LNCaP clone FGC (cell line): ENCODE measurements around the gene EGLN1.

Source experiments
- DNase-seq: peaks from one replicate; pipeline ENCODE4 v3.0.0-alpha.2; 2011; ENCODE audit warnings: low read depth
- H3K4me3 ChIP-seq: 2 replicates; pipeline ENCODE4 v1.5.1; 2011; ENCODE audit warnings: mild to moderate bottlenecking, low read depth, low read length, control low read depth
- TF ChIP-seq, protein P1 (sequence below): IDR thresholded peaks from 2 replicates; pipeline ENCODE4 v1.5.1; 2012; ENCODE audit warnings: mild to moderate bottlenecking; ENCODE audit not compliant: control insufficient read depth, insufficient read depth; ENCODE audit errors: extremely low read depth

Gene EGLN1

DNA sequence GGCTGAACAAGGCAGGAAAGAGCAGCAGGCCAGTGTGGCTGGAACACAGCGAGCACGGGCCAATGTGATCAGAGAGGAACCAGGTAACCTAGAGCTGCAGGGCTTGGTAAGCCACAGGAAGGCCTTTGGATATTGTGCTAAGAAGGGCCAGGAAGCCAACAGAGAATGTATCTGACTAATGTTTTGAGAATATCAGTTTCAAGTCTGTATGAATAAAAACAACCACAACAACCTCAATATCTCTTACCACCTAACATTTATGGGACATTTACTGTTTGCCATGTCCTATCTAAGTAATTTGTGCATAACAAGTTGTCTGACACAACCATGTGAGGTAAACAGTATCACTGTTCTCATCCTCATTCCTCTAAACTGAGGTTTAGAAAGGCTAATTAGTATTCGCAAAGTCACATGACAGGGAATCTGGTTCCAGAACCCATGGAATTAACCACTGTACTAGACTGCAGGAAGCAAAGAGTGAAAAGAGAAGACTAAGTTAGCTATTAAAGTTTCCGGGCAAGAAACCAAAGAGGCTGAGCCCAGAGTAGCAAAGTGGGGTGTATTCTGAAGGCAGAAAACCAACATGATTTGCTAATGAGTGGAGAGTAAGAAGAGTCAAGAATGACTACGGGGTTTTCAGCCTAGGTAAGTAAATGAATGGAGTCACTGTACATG, 45.1 kb downstream of the EGLN1 start:
- TF ChIP-seq, protein P1, sequence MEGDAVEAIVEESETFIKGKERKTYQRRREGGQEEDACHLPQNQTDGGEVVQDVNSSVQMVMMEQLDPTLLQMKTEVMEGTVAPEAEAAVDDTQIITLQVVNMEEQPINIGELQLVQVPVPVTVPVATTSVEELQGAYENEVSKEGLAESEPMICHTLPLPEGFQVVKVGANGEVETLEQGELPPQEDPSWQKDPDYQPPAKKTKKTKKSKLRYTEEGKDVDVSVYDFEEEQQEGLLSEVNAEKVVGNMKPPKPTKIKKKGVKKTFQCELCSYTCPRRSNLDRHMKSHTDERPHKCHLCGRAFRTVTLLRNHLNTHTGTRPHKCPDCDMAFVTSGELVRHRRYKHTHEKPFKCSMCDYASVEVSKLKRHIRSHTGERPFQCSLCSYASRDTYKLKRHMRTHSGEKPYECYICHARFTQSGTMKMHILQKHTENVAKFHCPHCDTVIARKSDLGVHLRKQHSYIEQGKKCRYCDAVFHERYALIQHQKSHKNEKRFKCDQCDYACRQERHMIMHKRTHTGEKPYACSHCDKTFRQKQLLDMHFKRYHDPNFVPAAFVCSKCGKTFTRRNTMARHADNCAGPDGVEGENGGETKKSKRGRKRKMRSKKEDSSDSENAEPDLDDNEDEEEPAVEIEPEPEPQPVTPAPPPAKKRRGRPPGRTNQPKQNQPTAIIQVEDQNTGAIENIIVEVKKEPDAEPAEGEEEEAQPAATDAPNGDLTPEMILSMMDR: no peak
- no peak for DNase-seq
- no peak overlapping the region for H3K4me3 ChIP-seq

DNA sequence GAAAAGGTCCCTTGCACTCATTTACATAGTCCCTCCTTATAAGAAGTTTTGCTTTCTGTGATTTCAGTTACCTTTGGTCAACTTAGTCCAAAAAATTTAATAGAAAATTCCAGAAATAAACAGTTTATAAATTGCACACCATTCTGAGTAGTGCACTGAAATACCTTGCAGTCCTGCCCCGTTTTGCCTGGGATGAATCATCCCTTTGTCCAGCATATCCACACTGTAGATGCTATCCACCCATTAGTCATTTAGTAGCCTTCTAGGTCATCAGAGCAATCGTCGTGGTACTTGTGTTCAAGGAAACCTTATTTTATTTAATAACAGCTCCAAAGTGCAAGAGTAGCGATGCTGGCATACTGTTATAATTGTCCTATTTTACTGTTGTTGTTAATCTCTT, 46.0 kb downstream of the EGLN1 start:
- TF ChIP-seq, protein P1: no peak
- DNase-seq: no peak
- no peak overlapping the region for H3K4me3 ChIP-seq

DNA sequence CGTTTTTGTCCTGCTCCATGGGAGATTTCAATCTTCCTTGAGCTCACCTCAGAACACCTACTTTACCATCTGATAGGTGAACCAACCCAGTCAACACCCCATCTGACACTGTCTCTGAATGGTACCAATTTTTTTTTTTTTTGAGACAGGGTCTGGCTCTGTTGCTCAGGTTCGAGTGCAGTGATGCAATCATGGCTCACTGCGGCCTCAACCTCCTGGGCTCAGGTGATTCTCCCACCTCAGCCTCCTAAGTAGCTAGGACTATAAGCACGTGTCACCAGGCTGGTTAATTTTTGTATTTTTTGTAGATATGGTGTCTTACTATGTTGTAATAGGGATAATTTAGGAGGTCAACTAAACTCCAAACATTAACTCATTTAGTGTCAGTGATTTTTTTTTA, 47.7 kb downstream of the EGLN1 start:
- no peak overlapping the region for H3K4me3 ChIP-seq
- DNase-seq: no peak
- TF ChIP-seq, protein P1: no peak

DNA sequence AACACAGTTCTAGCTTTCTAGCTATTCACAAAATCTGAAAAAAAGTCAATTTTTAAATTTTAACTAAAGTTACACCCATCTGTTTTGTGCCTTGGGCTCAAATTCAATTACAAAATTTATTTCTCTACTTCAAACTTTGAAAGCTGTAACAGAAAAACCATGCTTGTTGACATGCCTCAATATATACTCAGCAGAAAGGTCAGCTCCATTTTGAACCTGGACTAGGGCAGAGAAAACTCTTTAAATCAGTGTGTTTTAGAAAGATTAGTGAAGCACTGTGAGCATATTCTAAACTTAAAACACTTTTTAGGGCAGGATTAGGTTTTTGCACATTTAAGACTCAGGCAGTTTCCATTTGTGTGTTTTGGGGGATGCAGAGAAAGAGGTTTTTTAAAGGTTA, 49.6 kb downstream of the EGLN1 start:
- H3K4me3 ChIP-seq: no peak overlapping the region
- no peak for DNase-seq
- TF ChIP-seq, protein P1: no peak

DNA sequence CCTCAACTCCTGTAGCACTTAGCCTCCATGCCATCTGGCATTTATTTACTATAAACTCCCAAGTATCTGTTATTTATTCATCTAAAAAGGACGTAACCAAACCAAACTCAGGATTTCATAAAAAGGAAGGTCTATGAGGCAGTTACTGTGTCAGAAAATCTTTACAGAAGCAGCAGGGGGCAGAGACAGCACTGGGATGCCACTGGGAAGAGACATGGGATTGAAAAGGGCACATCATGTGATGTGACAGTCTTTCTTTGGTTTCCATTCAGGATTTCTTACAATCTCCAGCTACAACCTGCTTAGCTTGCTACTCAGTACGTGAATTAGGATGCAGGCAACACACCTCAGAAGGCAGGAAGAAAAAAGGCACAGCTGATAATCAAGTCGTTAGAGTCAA, 52.8 kb downstream of the EGLN1 start:
- no peak overlapping the region for H3K4me3 ChIP-seq
- no peak for DNase-seq
- TF ChIP-seq, protein P1: peak; percentile 25; the same call in 1 of the 2 replicates

DNA sequence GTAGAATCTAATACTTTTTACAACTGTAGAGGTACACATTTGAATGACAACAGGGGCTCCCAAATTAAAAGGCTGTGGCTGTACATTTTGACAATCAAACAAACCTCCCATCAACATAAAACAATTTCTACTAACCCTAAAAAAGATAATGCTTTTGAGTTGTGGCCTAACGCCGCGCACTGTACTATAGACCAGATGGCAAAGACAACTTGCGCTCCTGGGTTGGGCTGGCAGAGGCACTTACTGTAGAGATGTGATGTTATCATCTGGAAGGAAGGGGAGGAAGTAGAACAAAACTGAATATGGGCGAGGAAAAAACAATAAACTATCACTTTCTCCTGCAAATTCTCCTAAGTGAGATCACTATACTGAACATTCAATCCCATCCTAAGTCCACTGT, 57.9 kb downstream of the EGLN1 start:
- no peak overlapping the region for H3K4me3 ChIP-seq
- TF ChIP-seq, protein P1: no peak
- no peak for DNase-seq

DNA sequence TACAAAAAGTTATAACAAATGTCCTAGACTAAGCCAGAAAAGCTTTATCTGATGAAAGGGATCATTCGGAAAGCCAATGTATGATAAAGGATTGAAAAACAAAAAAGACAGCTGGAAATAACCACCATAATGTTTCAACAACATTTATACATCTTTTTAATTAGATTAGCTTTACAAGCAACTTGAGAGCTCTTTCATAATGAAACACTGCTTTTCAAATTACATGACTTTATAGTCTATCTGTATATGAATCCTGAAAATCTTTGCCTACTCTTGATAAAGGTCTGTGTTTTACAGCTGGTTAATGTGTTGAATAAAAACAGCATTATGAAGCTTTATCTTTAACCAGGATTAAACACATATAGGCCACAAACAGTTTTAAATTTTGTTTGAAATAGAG, 58.5 kb downstream of the EGLN1 start:
- no peak for DNase-seq
- TF ChIP-seq, protein P1: no peak
- H3K4me3 ChIP-seq: no peak overlapping the region
